ENCODE data around the gene TOP3B. TPM values are rescaled to one million over a fixed set of nuclear protein-coding genes. Genes with fewer than 3 reads are reported as not detected.

TOP3B gene
- 12.8 TPM for total RNA-seq

- ATAC-seq: peak; percentile 82
Measured at GRCh38 chr22:21982338-21982965, at the start of gene TOP3B. TOP3B (minus strand) TSS chr22:21982787; CDS start chr22:21975709, 7,078 bp downstream.

GRCh38 chr22:22031183-22031945 is 48.8 kb upstream of the TOP3B start:
- peak; percentile 26 for ATAC-seq

- ATAC-seq: peak; percentile 46
Measured at GRCh38 chr22:22030493-22031182, 48.1 kb upstream of the TOP3B start.

GRCh38 chr22:22027955-22028354 is 45.4 kb upstream of the TOP3B start:
- no peak for ATAC-seq

- no peak for ATAC-seq
Measured at GRCh38 chr22:22026157-22026831, 43.7 kb upstream of the TOP3B start.

- peak; percentile 54 for ATAC-seq
Measured at GRCh38 chr22:22025320-22026156, 43.0 kb upstream of the TOP3B start.

GRCh38 chr22:22024440-22024839 is 41.9 kb upstream of the TOP3B start:
- no peak for ATAC-seq

- no peak for ATAC-seq
Measured at GRCh38 chr22:22023581-22024137, 41.1 kb upstream of the TOP3B start.

GRCh38 chr22:22022947-22023534 is 40.5 kb upstream of the TOP3B start:
- no peak for ATAC-seq

GRCh38 chr22:22022255-22022840 is 39.8 kb upstream of the TOP3B start:
- ATAC-seq: peak; percentile 9

- ATAC-seq: no peak
Measured at GRCh38 chr22:22021162-22021750, 38.7 kb upstream of the TOP3B start.

GRCh38 chr22:22020425-22020852 is 37.9 kb upstream of the TOP3B start:
- no peak for ATAC-seq

- no peak for ATAC-seq
Measured at GRCh38 chr22:22019659-22020424, 37.3 kb upstream of the TOP3B start.

- ATAC-seq: no peak
Measured at GRCh38 chr22:22018825-22019658, 36.5 kb upstream of the TOP3B start.

GRCh38 chr22:22015631-22016030 is 33.0 kb upstream of the TOP3B start:
- ATAC-seq: no peak

- no peak for ATAC-seq
Measured at GRCh38 chr22:22014285-22014659, 31.7 kb upstream of the TOP3B start.

- ATAC-seq: no peak
Measured at GRCh38 chr22:22013559-22014284, 31.1 kb upstream of the TOP3B start.

GRCh38 chr22:22011964-22012363 is 29.4 kb upstream of the TOP3B start:
- no peak for ATAC-seq

Measured in esophagus mucosa (tissue), 1 donor.